Epithelial cell of prostate (primary cell): ENCODE measurements around the gene TGFBR3.
A peak's percentile ranks its signal among the peaks of the same experiment; 100 is the strongest.

Experiments used
- DNase-seq: peaks from one replicate; pipeline ENCODE4 v3.0.0-alpha.2; 2011; ENCODE audit warnings: low read depth, low spot score
- H3K27ac ChIP-seq: fragments of 450-650 bp; 2 replicates; pipeline ENCODE4 v1.5.1; 2017; ENCODE audit warnings: mild to moderate bottlenecking

TGFBR3 gene

DNA sequence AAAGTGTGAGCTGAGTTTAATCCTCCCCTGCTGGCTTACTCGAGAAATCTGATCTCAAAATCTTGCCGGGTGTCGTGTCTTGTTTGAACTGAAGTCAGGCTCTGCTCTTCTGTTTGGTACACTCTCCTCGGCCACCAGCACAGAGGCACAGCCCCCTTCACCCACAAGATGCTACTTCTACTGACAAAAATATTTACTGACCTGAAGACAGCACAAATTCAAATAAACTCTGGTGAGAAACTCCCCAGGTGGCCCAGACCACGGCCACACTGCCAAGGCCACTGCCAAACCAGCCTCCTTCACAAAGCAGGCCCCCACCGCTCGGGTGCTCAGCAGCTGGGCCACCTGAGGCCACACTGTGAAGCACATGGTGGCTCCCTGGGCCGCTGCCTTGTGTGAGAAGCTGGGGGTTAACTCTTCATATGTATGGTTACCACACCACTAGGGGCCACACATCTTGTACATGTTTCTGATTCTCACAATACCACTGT lies 80.6 kb downstream of the TGFBR3 start:
- no peak for DNase-seq
- H3K27ac ChIP-seq: no peak overlapping the region

DNA sequence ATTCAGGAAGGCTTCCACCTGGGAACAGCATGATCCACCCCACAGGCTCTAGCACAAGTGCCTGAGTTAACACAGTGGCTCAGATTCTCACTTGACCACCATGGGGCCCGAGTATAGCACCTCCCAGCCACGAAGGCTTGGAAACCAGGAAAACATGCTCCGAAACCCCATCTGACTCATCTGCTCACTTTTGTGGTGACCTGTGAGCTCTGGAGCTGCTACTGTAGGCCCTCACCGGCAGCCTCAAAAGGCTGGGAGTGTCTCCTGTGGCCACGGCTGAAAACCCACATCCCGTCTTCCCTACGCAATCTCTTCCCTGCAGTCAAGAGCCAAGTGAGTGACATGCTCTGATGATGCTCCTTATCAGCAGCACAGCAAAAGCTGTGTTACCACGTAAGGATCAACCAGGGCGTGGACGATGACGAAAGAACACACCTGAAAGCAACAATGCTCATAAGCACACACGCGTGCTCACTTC lies 81.4 kb downstream of the TGFBR3 start:
- peak; percentile 29 for DNase-seq
- H3K27ac ChIP-seq: peak overlapping the region; percentile 45

- H3K27ac ChIP-seq: peak overlapping the region; percentile 45
- DNase-seq: peak; percentile 29
Observed at GRCh38 chr1:91803847-91804545, 82.0 kb downstream of the TGFBR3 start.

DNA sequence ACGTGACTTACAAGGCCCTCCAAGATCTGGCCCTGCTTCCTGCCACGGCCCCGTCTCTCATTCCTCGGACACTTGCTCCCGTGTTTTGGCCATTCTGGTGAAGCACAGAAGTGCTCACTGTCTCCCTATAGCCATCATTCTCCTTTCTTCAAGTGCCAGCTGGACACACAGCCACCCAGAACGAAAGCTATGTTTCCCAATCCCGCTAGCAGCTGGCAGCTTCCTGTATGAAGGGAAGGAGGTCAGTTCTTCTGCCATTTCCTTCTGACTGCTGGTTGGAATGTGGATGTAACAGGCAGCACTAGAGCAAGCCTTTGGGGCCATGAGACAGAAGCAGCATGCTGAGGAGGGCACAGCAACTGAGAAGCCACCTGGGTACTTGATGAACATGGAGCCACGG lies 82.8 kb downstream of the TGFBR3 start:
- no peak for DNase-seq
- H3K27ac ChIP-seq: no peak overlapping the region

GRCh38 chr1:91801496-91802115 lies 84.3 kb downstream of the TGFBR3 start:
- no peak overlapping the region for H3K27ac ChIP-seq
- no peak for DNase-seq

DNA sequence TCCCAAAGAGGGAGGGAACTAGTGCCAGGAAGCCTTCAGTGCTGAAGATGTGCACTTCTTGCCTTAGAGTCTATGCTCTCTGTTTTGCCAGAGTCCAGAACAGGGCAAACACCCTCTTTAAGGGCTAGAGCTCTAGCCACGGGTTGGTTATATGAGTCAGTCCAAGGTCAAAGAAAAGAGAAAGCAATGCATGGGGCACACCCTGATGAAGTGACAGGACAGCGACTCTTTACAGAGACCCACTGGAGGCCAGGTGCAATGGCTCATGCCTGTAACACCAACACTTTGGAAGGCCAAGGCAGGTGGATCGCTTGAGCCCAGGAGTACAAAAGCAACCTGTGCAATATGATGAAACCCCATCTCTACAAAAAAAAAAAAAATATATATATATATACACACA lies 86.1 kb downstream of the TGFBR3 start:
- DNase-seq: no peak
- no peak overlapping the region for H3K27ac ChIP-seq

DNA sequence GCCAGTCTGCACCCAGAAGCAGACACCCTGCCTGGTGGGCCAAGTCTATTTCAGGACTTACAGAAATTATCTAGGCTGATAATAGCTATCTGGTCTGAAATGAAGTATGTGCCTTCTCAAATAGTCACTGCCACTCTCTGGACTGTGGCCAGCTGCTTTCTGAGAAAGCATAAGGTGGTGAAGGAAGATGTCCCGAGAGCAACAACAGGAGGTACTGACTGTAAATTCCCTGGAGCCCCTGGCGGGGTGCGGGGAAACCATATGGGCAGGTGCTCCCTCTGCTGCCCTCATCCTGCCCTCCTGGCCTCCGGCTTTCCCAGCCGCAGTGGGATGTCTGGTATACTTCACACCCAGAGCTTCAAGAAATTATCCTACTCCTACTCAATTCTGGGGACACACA lies 86.8 kb downstream of the TGFBR3 start:
- no peak for DNase-seq
- no peak overlapping the region for H3K27ac ChIP-seq

GRCh38 chr1:91798740-91799139 lies 87.2 kb downstream of the TGFBR3 start:
- DNase-seq: no peak
- H3K27ac ChIP-seq: no peak overlapping the region

- no peak overlapping the region for H3K27ac ChIP-seq
- DNase-seq: no peak
Observed at GRCh38 chr1:91798241-91798648, 87.7 kb downstream of the TGFBR3 start.

- DNase-seq: no peak
- no peak overlapping the region for H3K27ac ChIP-seq
Observed at GRCh38 chr1:91797164-91797563, 88.8 kb downstream of the TGFBR3 start.

GRCh38 chr1:91796390-91796654 lies 89.6 kb downstream of the TGFBR3 start:
- no peak overlapping the region for H3K27ac ChIP-seq
- DNase-seq: no peak

DNA sequence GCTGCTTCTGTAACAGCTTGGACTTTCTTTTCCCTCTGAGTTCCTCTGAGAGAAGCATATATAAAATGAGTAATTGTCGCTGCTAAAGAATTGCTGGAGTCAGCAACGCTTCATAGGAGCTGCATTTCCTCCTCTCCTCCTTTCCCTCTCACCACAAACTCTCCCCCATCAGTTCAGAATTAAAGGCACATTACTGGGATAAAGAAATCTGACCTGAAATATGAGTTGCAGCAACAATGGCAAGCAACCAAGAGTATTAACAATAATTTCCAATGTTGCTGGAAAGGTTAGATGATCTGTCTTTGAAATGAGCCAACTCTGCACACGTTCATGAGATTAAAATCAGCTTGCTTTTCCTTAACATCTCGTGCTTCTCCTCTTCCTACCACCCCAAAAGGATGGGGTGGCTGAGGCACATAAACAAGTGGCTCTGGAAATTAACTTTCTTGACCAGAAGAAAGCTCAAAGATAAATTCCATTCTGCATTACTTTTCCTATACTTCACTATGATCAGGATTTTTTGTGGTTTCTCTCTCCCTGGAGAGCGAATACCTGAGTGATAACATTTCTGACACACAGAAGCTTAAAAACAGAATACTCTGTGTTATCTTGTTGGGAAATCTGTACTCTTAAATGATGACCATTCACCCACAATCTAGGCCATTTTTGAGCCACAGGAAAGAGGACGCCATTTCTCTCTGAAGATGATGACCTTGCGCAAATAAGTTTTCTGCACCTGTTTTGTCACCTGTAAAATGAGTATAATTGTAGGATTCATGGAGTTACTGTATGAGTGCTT lies 90.2 kb downstream of the TGFBR3 start:
- no peak for DNase-seq

DNA sequence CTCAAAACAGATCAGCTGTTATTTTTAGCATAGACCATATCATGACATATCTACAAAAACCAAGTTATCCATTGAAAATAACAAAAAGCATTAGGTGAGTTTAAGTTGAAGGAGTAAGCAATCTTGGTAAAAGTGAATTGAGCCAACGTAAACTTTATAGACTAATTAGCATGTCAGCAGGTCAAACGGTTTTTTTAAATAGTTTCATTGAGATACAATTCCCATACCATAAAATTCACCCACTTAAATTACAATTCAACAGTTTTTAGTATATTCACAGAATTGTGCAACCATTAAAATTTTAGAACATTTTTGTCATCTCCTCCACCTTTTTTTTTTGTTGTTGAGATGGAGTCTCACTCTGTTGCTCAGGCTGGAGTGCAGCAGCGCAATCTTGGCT lies 92.1 kb downstream of the TGFBR3 start:
- no peak for DNase-seq
- no peak overlapping the region for H3K27ac ChIP-seq

More for the DNA sequence above, 90.2 kb downstream of the TGFBR3 start:
- no peak overlapping the region for H3K27ac ChIP-seq

GRCh38 chr1:91793189-91793588 lies 92.8 kb downstream of the TGFBR3 start:
- no peak for DNase-seq
- no peak overlapping the region for H3K27ac ChIP-seq

DNA sequence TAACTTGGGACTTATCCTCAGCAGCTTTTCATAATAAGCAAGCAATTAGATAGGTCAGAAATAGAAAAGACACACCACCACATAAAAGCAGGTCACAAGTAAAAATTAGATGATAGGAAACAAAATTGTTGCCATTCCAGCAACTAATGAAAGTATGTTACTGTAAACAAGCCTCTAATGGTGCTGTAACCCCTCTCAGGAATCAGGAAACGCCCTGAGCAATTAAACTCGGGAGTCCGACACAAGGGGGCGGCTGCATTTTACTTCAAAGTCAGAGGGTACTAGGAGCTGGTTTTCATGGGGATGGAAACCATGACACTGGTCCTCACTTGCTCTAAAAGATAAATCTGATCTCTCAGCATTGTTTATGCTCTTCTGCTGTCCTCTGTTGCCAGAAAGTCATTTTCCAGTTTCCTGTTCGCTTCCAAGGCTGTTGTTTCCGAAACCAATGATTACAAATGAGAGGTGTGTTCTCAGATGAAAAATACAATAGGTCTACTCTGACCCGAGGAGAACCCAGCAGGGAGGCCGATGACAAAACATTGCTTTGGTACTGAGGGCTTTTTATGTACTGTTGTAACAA lies 93.4 kb downstream of the TGFBR3 start:
- no peak for DNase-seq
- H3K27ac ChIP-seq: no peak overlapping the region

- DNase-seq: no peak
- H3K27ac ChIP-seq: no peak overlapping the region
Observed at GRCh38 chr1:91791691-91792488, 94.1 kb downstream of the TGFBR3 start.

- H3K27ac ChIP-seq: no peak overlapping the region
- no peak for DNase-seq
Observed at GRCh38 chr1:91791103-91791502, 94.8 kb downstream of the TGFBR3 start.

DNA sequence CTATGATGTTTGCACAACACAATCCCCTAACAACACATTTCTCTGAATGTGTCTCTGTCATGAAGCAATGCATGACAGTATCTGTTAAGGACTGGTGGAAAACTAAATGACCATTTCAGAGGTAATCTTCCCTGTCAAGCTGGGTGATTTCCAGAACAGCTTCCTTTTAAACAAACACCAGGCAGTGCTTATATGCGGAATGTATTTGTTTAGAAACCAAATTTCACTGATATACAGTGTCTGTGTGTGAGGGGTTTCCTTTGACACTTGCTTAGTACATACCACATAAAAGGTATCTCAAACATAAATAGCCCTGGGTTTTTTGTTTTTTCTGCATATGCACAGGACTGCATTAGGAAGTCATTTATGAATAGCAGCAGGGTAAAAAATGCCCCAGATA lies 95.6 kb downstream of the TGFBR3 start:
- no peak overlapping the region for H3K27ac ChIP-seq
- DNase-seq: no peak

DNA sequence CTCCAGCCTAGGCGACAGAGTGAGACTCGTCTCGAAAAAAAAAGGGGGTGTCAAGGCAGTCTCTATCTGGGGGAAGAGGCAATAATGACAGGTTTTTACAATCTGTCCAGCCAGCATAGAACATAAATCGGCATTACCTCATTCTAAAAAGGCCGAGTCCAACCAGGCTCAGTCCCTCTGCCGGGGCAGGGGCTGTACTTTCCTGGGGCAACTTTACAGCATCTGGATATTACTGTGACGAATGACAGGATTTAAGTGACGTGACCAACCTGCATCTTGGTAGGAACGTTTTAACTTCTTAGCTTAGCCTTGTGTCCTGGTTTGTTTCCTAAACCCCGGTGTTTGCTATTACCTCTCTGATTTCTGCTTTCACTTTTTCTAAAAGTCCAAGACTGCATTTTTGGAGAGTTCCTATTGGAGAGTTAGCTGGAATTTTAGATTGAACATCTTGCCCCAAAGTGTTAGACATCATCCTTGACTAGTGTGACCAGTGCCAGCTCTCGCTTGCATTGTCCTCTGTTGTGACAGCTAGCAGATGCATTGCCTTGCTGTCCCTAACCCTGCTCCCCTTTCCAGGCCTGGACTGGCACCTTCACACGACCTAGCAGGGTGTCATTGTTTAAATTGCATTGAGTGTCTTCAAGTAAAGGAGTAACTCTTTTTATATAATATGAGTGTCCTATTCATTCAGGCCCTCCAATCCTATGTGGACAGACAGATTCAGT lies 96.5 kb downstream of the TGFBR3 start:
- no peak for DNase-seq
- no peak overlapping the region for H3K27ac ChIP-seq
